Measurements from ENCODE around the gene KRI1.

GRCh38 chr19:10510301-10510802, 55.5 kb downstream of the KRI1 start:
- no peak for TF ChIP-seq POLR2AphosphoS5 (IDR thresholded peaks at IDR 0.05)
- TF ChIP-seq EP300 (IDR thresholded peaks at IDR 0.05): no peak
- TF ChIP-seq, protein P1, sequence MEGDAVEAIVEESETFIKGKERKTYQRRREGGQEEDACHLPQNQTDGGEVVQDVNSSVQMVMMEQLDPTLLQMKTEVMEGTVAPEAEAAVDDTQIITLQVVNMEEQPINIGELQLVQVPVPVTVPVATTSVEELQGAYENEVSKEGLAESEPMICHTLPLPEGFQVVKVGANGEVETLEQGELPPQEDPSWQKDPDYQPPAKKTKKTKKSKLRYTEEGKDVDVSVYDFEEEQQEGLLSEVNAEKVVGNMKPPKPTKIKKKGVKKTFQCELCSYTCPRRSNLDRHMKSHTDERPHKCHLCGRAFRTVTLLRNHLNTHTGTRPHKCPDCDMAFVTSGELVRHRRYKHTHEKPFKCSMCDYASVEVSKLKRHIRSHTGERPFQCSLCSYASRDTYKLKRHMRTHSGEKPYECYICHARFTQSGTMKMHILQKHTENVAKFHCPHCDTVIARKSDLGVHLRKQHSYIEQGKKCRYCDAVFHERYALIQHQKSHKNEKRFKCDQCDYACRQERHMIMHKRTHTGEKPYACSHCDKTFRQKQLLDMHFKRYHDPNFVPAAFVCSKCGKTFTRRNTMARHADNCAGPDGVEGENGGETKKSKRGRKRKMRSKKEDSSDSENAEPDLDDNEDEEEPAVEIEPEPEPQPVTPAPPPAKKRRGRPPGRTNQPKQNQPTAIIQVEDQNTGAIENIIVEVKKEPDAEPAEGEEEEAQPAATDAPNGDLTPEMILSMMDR (IDR thresholded peaks at IDR 0.05): peak in 3 of 4 experiments; percentile 23 to 52 (median 27)
- TF ChIP-seq POLR2A (IDR thresholded peaks at IDR 0.05): no peak
